Gastroesophageal sphincter (tissue), 4 donors: Measurements from ENCODE around the gene EFNA1. TPM values are rescaled to one million over a fixed set of nuclear protein-coding genes. Genes with fewer than 3 reads are reported as not detected.

Experiments
- ATAC-seq: fragments of 150-250 bp; one replicate; pipeline ENCODE4 v1.9.1; 2016; ENCODE audit warnings: mild to moderate bottlenecking, moderate library complexity
- H3K27ac ChIP-seq, 4 donors: fragments of 200-600 bp; sonication (generic) in 3 of 4; 1 replicate in 3 of 4; 2 replicates in 1 of 4; pipeline ENCODE4 v1.5.1; 2016 to 2019
- H3K27me3 ChIP-seq: fragments of 200-600 bp; sonication (generic); one replicate; pipeline ENCODE4 v1.5.1; 2019
- H3K36me3 ChIP-seq, 2 donors: fragments of 200-600 bp; sonication (generic); one replicate each; pipeline ENCODE4 v1.5.1; 2019; ENCODE audit warnings: control low read depth in 1 of 2
- H3K4me1 ChIP-seq, 3 donors: fragments of 200-600 bp; sonication (generic); 1 replicate in 2 of 3; 2 replicates in 1 of 3; pipeline ENCODE4 v1.5.1; 2016 to 2019; ENCODE audit warnings: control low read depth in 2 of 3
- H3K4me3 ChIP-seq, 2 donors: fragments of 200-600 bp; sonication (generic); one replicate each; pipeline ENCODE4 v1.5.1; 2019; ENCODE audit warnings: mild to moderate bottlenecking in 1 of 2, moderate library complexity in 1 of 2
- H3K9me3 ChIP-seq, 3 donors: fragments of 200-600 bp; sonication (generic); one replicate each; pipeline ENCODE4 v1.5.1; 2017 to 2019; ENCODE audit warnings: control low read depth in 2 of 3
- CTCF ChIP-seq, 4 experiments: fragments of 200-600 bp in 2 of 4; fragments of 450-650 bp in 2 of 4; sonication (generic) in 1 of 4; IDR thresholded peaks; one replicate each; pipeline ENCODE4 v1.5.1; 2017 to 2019; ENCODE audit warnings: antibody characterized with exemption in 4 of 4, mild to moderate bottlenecking in 2 of 4, moderate library complexity in 2 of 4
- EP300 ChIP-seq: sonication (generic); formaldehyde crosslinking; IDR thresholded peaks from one replicate; pipeline ENCODE4 v1.6.1; 2017; ENCODE audit warnings: antibody characterized with exemption, mild to moderate bottlenecking
- POLR2A ChIP-seq, 2 donors: fragments of 450-650 bp; IDR thresholded peaks; one replicate each; pipeline ENCODE4 v1.6.1; 2017; ENCODE audit warnings: antibody characterized with exemption in 2 of 2, mild to moderate bottlenecking in 2 of 2, moderate library complexity in 1 of 2
- POLR2AphosphoS5 ChIP-seq: sonication (generic); formaldehyde crosslinking; IDR thresholded peaks from one replicate; pipeline ENCODE4 v1.6.1; 2017; ENCODE audit warnings: antibody characterized with exemption
- WGBS, 2 donors: methylation state at CpG; one replicate each; pipeline ENCODE4 v1.1.5; 2018; ENCODE audit warnings: low coverage in 1 of 2; 5-methylcytosine and 5-hydroxymethylcytosine counted together
- total RNA-seq, 4 donors: library from RNA; depleted of rRNA; stranded (reverse); fragments of >200 nt; gene quantifications; one replicate each; pipeline ENCODE4 v1.1.0, GENCODE V29; 2016

EFNA1 gene
- total RNA-seq, 4 donors from 2014 or later, result 13.1 to 25.8 (median 16.1) TPM

GRCh38 chr1:155135415-155136028, 7.8 kb downstream of the EFNA1 start, which contains the start of gene SLC50A1:
TSS of gene SLC50A1 (plus strand) at chr1:155135852. CDS start at chr1:155135912, 60 bp downstream.
- WGBS, 2 donors, result 1% methylated on average over 20 of the region's 52 CpGs; no CpG with 5 or more reads in 1 of the 2 donors
- H3K9me3 ChIP-seq, result no peaks in the 10 kb centered on the region
- TF ChIP-seq CTCF (IDR thresholded peaks at IDR 0.05) (peak in 3 of 4 experiments; percentile 42 to 79 (median 76)), POLR2A (IDR thresholded peaks at IDR 0.05) (peak; percentile 75 to 82), EP300 (no peak), POLR2AphosphoS5 (peak; percentile 86)
- H3K4me3 ChIP-seq, result peak within 1 kb of the TSS; percentile 64 to 72
- H3K36me3 ChIP-seq, result peaks cover 0 to 49% of the 10 kb centered on the region in 2 donors
- peaks cover 0 to 92% (median 25%) of the 10 kb centered on the region in 3 donors for H3K4me1 ChIP-seq
- no peaks in the 10 kb centered on the region for H3K27me3 ChIP-seq
- H3K27ac ChIP-seq, result peak within 1 kb of the TSS; percentile 94 to 99 (median 97)
- ATAC-seq, result peak; percentile 92

GRCh38 chr1:155136748-155137147, 9.1 kb downstream of the EFNA1 start:
- 18 to 53% methylated on average over 5 to 6 of the region's 6 CpGs for WGBS, 2 donors
- Histone ChIP-seq H3K9me3 (no peaks in the 10 kb centered on the region), H3K27me3 (no peaks in the 10 kb centered on the region), H3K4me1 (peaks cover 0 to 83% (median 27%) of the 10 kb centered on the region in 3 donors), H3K36me3 (peaks cover 0 to 42% of the 10 kb centered on the region in 2 donors), H3K4me3 (peak overlapping the region; percentile 64 to 72), H3K27ac (peak overlapping the region; percentile 94 to 99 (median 97))
- TF ChIP-seq POLR2AphosphoS5 (no peak), EP300 (no peak), CTCF (IDR thresholded peaks at IDR 0.05) (no peak), POLR2A (IDR thresholded peaks at IDR 0.05) (no peak)
- ATAC-seq, result no peak

- Histone ChIP-seq H3K27me3 (no peaks in the 10 kb centered on the region), H3K4me1 (peaks cover 0 to 77% (median 27%) of the 10 kb centered on the region in 3 donors), H3K27ac (peak overlapping the region in 3 of 4 donors; percentile 95 to 99 (median 99)), H3K36me3 (peaks cover 0 to 36% of the 10 kb centered on the region in 2 donors), H3K4me3 (peak overlapping the region in 1 of 2 donors; percentile 64), H3K9me3 (no peaks in the 10 kb centered on the region)
- no peak for ATAC-seq
- 82 to 86% methylated on average over 2 to 3 of the region's 6 CpGs for WGBS, 2 donors
- TF ChIP-seq CTCF (IDR thresholded peaks at IDR 0.05) (no peak), EP300 (no peak), POLR2A (IDR thresholded peaks at IDR 0.05) (no peak), POLR2AphosphoS5 (no peak)
Measured at GRCh38 chr1:155137154-155137949, 9.7 kb downstream of the EFNA1 start.

- no peak for TF ChIP-seq EP300
- peak; percentile 43 to 58 for TF ChIP-seq POLR2A (IDR thresholded peaks at IDR 0.05)
- peak; percentile 80 for TF ChIP-seq POLR2AphosphoS5
- peak; percentile 75 for ATAC-seq
- Histone ChIP-seq H3K9me3 (no peaks in the 10 kb centered on the region), H3K27ac (peak within 1 kb of the TSS; percentile 65 to 96 (median 90)), H3K4me3 (peak within 1 kb of the TSS; percentile 60 to 84), H3K27me3 (peaks cover 15% of the 10 kb centered on the region), H3K36me3 (peaks cover 0 to 13% of the 10 kb centered on the region in 2 donors), H3K4me1 (peaks cover 0 to 50% (median 18%) of the 10 kb centered on the region in 3 donors)
- 0 to 1% methylated on average over 6 to 16 of the region's 42 CpGs for WGBS, 2 donors
Measured at GRCh38 chr1:155139895-155140629, 12.4 kb downstream of the EFNA1 start, which contains the start of gene DPM3. TSS of gene DPM3 (minus strand) at chr1:155140531. CDS start at chr1:155140240, 291 bp downstream.

- H3K36me3 ChIP-seq, result peaks cover 0 to 13% of the 10 kb centered on the region in 2 donors
- TF ChIP-seq EP300, result no peak
- peaks cover 0 to 46% (median 18%) of the 10 kb centered on the region in 3 donors for H3K4me1 ChIP-seq
- ATAC-seq, result no peak
- H3K4me3 ChIP-seq, result peak overlapping the region; percentile 60 to 84
- WGBS, 2 donors, result 4 to 12% methylated on average over 4 to 7 of the region's 11 CpGs
- H3K27me3 ChIP-seq, result peaks cover 15% of the 10 kb centered on the region
- H3K9me3 ChIP-seq, result no peaks in the 10 kb centered on the region
- H3K27ac ChIP-seq, result peak overlapping the region in 3 of 4 donors; percentile 90 to 96 (median 91)
Measured at GRCh38 chr1:155140630-155140953, 12.9 kb downstream of the EFNA1 start.
